ENCODE data around the gene CTNND1. TPM values are rescaled to one million over a fixed set of nuclear protein-coding genes. Genes with fewer than 3 reads are reported as not detected.

CTNND1 gene
- total and polyA plus RNA-seq, 9 of the 15 experiments (the other 6 are each of a cell fraction or from before 2014, with no cell fraction given) = 11.1 to 74.0 (median 43.3) TPM

DNA sequence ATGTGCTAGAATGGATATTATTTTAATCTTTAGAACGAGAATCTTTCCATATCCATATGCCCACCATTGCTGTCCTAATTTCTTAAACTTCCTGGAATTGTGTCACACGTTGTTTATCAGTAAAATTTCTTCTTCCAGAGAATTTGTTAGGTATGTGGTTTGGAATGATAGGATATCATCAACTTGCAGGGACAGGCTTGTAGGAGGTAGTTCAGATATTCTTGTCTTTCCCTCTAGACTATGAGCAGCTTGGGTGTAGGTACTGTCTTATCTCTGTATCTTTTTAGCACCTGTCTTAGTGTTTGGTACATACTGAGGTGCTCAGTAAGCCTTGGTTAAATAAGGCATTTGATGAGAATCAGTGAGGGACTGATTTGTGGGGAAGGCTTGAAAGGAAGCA lies 3.4 kb downstream of the CTNND1 start (continued):
- TF ChIP-seq ZNF76 (CRISPR knock-in tag; IDR thresholded peaks at IDR 0.05; ENCODE audit: borderline replicate concordance) (no peak), CAMTA2 (CRISPR knock-in tag; conservative IDR thresholded peaks at IDR 0.05) (no peak), TGIF2 (CRISPR knock-in tag; IDR thresholded peaks at IDR 0.05) (no peak), ZC3H11A (IDR thresholded peaks at IDR 0.05; ENCODE audit: low read depth, low read length) (no peak), KHSRP (IDR thresholded peaks at IDR 0.05) (no peak), POLR3A (IDR thresholded peaks at IDR 0.05; ENCODE audit: borderline replicate concordance, extremely low read depth, insufficient read depth, insufficient read length) (no peak), HNRNPK (IDR thresholded peaks at IDR 0.05; ENCODE audit: low read depth, low read length, poor library complexity, severe bottlenecking) (no peak), POLR2AphosphoS5 (IDR thresholded peaks at IDR 0.05; ENCODE audit: control insufficient read depth, insufficient read depth, low read depth, low read length) (no peak), ZNF695 (CRISPR knock-in tag; IDR thresholded peaks at IDR 0.05) (no peak), ZBTB17 (CRISPR knock-in tag; IDR thresholded peaks at IDR 0.05) (no peak), TAF9B (IDR thresholded peaks at IDR 0.05; ENCODE audit: partially characterized antibody) (no peak), ZNF121 (CRISPR knock-in tag; conservative IDR thresholded peaks at IDR 0.05) (no peak), ETV1 (tag; conservative IDR thresholded peaks at IDR 0.05; ENCODE audit: low read depth) (no peak), SOX6 (IDR thresholded peaks at IDR 0.05) (peak; percentile 64), RBM15 (IDR thresholded peaks at IDR 0.05; ENCODE audit: insufficient read depth, low read length) (no peak), RFX1 (IDR thresholded peaks at IDR 0.05) (no peak), PML (IDR thresholded peaks at IDR 0.05; ENCODE audit: low read length) (peak; percentile 76), NCOR1 (IDR thresholded peaks at IDR 0.05) (peak; percentile 86), ATF2 (CRISPR knock-in tag; IDR thresholded peaks at IDR 0.05) (no peak), MYBL2 (IDR thresholded peaks at IDR 0.05; ENCODE audit: low read depth) (no peak), MYBL2 (CRISPR knock-in tag; IDR thresholded peaks at IDR 0.05; ENCODE audit: borderline replicate concordance) (no peak), ARID1B (IDR thresholded peaks at IDR 0.05) (peak; percentile 90)
- TF ChIP-seq, protein P1, sequence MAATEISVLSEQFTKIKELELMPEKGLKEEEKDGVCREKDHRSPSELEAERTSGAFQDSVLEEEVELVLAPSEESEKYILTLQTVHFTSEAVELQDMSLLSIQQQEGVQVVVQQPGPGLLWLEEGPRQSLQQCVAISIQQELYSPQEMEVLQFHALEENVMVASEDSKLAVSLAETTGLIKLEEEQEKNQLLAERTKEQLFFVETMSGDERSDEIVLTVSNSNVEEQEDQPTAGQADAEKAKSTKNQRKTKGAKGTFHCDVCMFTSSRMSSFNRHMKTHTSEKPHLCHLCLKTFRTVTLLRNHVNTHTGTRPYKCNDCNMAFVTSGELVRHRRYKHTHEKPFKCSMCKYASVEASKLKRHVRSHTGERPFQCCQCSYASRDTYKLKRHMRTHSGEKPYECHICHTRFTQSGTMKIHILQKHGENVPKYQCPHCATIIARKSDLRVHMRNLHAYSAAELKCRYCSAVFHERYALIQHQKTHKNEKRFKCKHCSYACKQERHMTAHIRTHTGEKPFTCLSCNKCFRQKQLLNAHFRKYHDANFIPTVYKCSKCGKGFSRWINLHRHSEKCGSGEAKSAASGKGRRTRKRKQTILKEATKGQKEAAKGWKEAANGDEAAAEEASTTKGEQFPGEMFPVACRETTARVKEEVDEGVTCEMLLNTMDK (IDR thresholded peaks at IDR 0.05; ENCODE audit: borderline replicate concordance, insufficient read depth, low read depth, low read length, poor library complexity, severe bottlenecking) = no peak
- TF ChIP-seq, protein P2, sequence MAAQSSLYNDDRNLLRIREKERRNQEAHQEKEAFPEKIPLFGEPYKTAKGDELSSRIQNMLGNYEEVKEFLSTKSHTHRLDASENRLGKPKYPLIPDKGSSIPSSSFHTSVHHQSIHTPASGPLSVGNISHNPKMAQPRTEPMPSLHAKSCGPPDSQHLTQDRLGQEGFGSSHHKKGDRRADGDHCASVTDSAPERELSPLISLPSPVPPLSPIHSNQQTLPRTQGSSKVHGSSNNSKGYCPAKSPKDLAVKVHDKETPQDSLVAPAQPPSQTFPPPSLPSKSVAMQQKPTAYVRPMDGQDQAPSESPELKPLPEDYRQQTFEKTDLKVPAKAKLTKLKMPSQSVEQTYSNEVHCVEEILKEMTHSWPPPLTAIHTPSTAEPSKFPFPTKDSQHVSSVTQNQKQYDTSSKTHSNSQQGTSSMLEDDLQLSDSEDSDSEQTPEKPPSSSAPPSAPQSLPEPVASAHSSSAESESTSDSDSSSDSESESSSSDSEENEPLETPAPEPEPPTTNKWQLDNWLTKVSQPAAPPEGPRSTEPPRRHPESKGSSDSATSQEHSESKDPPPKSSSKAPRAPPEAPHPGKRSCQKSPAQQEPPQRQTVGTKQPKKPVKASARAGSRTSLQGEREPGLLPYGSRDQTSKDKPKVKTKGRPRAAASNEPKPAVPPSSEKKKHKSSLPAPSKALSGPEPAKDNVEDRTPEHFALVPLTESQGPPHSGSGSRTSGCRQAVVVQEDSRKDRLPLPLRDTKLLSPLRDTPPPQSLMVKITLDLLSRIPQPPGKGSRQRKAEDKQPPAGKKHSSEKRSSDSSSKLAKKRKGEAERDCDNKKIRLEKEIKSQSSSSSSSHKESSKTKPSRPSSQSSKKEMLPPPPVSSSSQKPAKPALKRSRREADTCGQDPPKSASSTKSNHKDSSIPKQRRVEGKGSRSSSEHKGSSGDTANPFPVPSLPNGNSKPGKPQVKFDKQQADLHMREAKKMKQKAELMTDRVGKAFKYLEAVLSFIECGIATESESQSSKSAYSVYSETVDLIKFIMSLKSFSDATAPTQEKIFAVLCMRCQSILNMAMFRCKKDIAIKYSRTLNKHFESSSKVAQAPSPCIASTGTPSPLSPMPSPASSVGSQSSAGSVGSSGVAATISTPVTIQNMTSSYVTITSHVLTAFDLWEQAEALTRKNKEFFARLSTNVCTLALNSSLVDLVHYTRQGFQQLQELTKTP (IDR thresholded peaks at IDR 0.05; ENCODE audit: low read depth in 1 of 2, partially characterized antibody in 2 of 2) = no peak

Measured in K562 (cell line).